ENCODE measurements around the gene KCNG2. TPM values are rescaled to one million over a fixed set of nuclear protein-coding genes. Genes with fewer than 3 reads are reported as not detected.

The KCNG2 gene
- total and polyA plus RNA-seq, 2 of the 4 experiments (the other 2 are of a cell fraction) = not detected

DNA sequence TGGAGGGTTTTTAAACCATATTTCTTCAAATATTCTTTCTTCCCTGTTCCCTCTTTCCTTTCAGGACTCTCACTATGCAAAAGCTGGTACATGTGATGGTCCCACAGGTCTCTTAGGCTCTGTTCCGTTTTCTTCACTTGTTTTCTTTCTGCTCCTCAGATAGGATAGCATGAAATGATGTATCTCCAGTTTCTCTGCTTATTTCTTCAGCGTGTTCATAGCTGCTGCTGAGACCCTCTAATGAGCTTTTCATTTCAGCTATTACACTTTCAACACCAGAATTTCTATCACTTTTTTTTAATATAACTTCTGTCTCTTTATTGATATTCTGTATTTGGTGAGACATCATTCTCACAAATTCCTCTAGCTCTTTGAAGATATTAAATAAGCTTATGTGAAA lies 63.9 kb downstream of the KCNG2 start:
- no peak for ATAC-seq (ENCODE audit: low read depth)
- no TSS peak for BruUV-seq (replicated peaks)
- peaks cover 2% of the 10 kb centered on the region; the same call in 1 of the 2 replicates for H3K4me1 ChIP-seq (ENCODE audit: control insufficient read depth, insufficient read depth, low read length)

More for the DNA sequence above, 63.9 kb downstream of the KCNG2 start:
- intact Hi-C loops (cut with micrococcal nuclease) (no loop called here), in situ Hi-C loops (cut with MboI; ENCODE audit: low sequenced_read_pairs) (no loop called here), dilution Hi-C loops (cut with HindIII; ENCODE audit: low sequenced_read_pairs, unreplicated experiment) (no loop called here)
- Histone ChIP-seq H3K4ac (ENCODE audit: low read depth, low read length) (no peak overlapping the region), H3K56ac (ENCODE audit: extremely low read depth, insufficient read depth, low read length) (no peak overlapping the region), H2AFZ (replicated peaks; ENCODE audit: low read length, poor library complexity) (no peak overlapping the region), H3K4me2 (ENCODE audit: low read depth, low read length) (no peak overlapping the region), H3K9me3 (ENCODE audit: control insufficient read depth, insufficient read depth, low read length) (peaks cover 5% of the 10 kb centered on the region), H3K9me1 (ENCODE audit: insufficient read depth, low read length) (no peaks in the 10 kb centered on the region; the same call in 1 of the 2 replicates), H2AK5ac (ENCODE audit: low read depth, low read length) (no peak overlapping the region), H2BK15ac (ENCODE audit: low read depth, low read length) (no peak overlapping the region), H2AK9ac (replicated peaks; ENCODE audit: low read depth, low read length, poor library complexity) (no peak overlapping the region), H4K5ac (ENCODE audit: low read depth, low read length) (no peak overlapping the region), H4K91ac (ENCODE audit: insufficient read depth, low read depth, low read length) (no peak overlapping the region), H3K79me1 (ENCODE audit: low read depth in 1 of 2, low read length in 2 of 2) (no peaks in the 10 kb centered on the region), H3K27ac (ENCODE audit: insufficient read depth, low read length) (no peak overlapping the region), H2BK120ac (ENCODE audit: low read depth, low read length) (no peak overlapping the region), H2BK5ac (ENCODE audit: low read depth, low read length, poor library complexity, severe bottlenecking) (no peak overlapping the region), H2BK20ac (ENCODE audit: low read depth, low read length) (no peak overlapping the region), H4K8ac (ENCODE audit: low read depth in 2 of 2, low read length in 2 of 2) (no peak overlapping the region), H3K18ac (ENCODE audit: low read depth, low read length) (no peak overlapping the region), H3K14ac (replicated peaks; ENCODE audit: low read depth, low read length) (no peak overlapping the region), H3K27me3 (ENCODE audit: control insufficient read depth, insufficient read depth, low read length) (no peaks in the 10 kb centered on the region; the same call in none of the 2 replicates), H3K9ac (ENCODE audit: low read depth, low read length) (no peak overlapping the region), H3K36me3 (ENCODE audit: control insufficient read depth, insufficient read depth, low read length) (no peaks in the 10 kb centered on the region), H3K23ac (ENCODE audit: low read depth, low read length) (no peak overlapping the region), H3K4me3 (ENCODE audit: insufficient read depth, low read depth, low read length) (no peak overlapping the region), H4K20me1 (ENCODE audit: insufficient read depth, low read length) (no peaks in the 10 kb centered on the region)
- TF ChIP-seq BHLHE40 (IDR thresholded peaks at IDR 0.05; ENCODE audit: low read depth, low read length) = no peak
- TF ChIP-seq POLR2A (IDR thresholded peaks at IDR 0.05; ENCODE audit: low read depth, low read length) = no peak
- no peak for TF ChIP-seq MXI1 (IDR thresholded peaks at IDR 0.05; ENCODE audit: borderline replicate concordance, low read depth, low read length)
- no peak for TF ChIP-seq FOS (IDR thresholded peaks at IDR 0.05; ENCODE audit: low read depth, low read length)
- TF ChIP-seq, protein P1, sequence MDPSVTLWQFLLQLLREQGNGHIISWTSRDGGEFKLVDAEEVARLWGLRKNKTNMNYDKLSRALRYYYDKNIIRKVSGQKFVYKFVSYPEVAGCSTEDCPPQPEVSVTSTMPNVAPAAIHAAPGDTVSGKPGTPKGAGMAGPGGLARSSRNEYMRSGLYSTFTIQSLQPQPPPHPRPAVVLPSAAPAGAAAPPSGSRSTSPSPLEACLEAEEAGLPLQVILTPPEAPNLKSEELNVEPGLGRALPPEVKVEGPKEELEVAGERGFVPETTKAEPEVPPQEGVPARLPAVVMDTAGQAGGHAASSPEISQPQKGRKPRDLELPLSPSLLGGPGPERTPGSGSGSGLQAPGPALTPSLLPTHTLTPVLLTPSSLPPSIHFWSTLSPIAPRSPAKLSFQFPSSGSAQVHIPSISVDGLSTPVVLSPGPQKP (IDR thresholded peaks at IDR 0.05; ENCODE audit: borderline replicate concordance, low read depth, low read length) = no peak
- TF ChIP-seq NFE2L2 (IDR thresholded peaks at IDR 0.05; ENCODE audit: low read depth, low read length) = no peak
- TF ChIP-seq, protein P2, sequence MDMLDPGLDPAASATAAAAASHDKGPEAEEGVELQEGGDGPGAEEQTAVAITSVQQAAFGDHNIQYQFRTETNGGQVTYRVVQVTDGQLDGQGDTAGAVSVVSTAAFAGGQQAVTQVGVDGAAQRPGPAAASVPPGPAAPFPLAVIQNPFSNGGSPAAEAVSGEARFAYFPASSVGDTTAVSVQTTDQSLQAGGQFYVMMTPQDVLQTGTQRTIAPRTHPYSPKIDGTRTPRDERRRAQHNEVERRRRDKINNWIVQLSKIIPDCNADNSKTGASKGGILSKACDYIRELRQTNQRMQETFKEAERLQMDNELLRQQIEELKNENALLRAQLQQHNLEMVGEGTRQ (IDR thresholded peaks at IDR 0.05; ENCODE audit: low read depth, low read length) = no peak
- TF ChIP-seq RAD21 (IDR thresholded peaks at IDR 0.05; ENCODE audit: low read length) = no peak
- TF ChIP-seq, protein P3, sequence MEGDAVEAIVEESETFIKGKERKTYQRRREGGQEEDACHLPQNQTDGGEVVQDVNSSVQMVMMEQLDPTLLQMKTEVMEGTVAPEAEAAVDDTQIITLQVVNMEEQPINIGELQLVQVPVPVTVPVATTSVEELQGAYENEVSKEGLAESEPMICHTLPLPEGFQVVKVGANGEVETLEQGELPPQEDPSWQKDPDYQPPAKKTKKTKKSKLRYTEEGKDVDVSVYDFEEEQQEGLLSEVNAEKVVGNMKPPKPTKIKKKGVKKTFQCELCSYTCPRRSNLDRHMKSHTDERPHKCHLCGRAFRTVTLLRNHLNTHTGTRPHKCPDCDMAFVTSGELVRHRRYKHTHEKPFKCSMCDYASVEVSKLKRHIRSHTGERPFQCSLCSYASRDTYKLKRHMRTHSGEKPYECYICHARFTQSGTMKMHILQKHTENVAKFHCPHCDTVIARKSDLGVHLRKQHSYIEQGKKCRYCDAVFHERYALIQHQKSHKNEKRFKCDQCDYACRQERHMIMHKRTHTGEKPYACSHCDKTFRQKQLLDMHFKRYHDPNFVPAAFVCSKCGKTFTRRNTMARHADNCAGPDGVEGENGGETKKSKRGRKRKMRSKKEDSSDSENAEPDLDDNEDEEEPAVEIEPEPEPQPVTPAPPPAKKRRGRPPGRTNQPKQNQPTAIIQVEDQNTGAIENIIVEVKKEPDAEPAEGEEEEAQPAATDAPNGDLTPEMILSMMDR (conservative IDR thresholded peaks at IDR 0.05; ENCODE audit: low read depth, low read length) = no peak
- no peak for TF ChIP-seq MAFK (IDR thresholded peaks at IDR 0.05; ENCODE audit: low read depth, low read length)
- TF ChIP-seq MAZ (IDR thresholded peaks at IDR 0.05; ENCODE audit: borderline replicate concordance, low read depth, low read length) = no peak
- no peak for TF ChIP-seq RCOR1 (IDR thresholded peaks at IDR 0.05; ENCODE audit: insufficient replicate concordance, low read length)
- TF ChIP-seq SMC3 (IDR thresholded peaks at IDR 0.05; ENCODE audit: low read depth, low read length) = no peak
- no peak for TF ChIP-seq CEBPB (IDR thresholded peaks at IDR 0.05; ENCODE audit: low read depth, low read length)
- DNase-seq = no peak
- CTCF ChIA-PET = no interaction called here
- POLR2A ChIA-PET (ENCODE audit: unreplicated experiment) = no interaction called here
- no CpG with 5 or more reads among the region's 2 CpGs for WGBS, 2 experiments (ENCODE audit: extremely low coverage in 2 of 2, insufficient read length in 1 of 2)

Data from IMR-90 (cell line).